Stimulated activated naive CD8-positive, alpha-beta T cell treated with anti-CD3 and anti-CD28 coated beads, Interleukin-15, Interleukin-2, amounts not matched to agents 100 ng/mL and 50 ng/mL, for 24 hours (primary cell): Measurements from ENCODE around the gene FKBP3.

Experiments used
- H3K27ac Mint-ChIP-seq: one replicate; pipeline ENCODE4 v1.8.0; 2021; ENCODE audit warnings: mild to moderate bottlenecking, mixed read lengths
- H3K27me3 Mint-ChIP-seq: one replicate; pipeline ENCODE4 v1.8.0; 2021; ENCODE audit warnings: mixed read lengths
- H3K36me3 Mint-ChIP-seq: one replicate; pipeline ENCODE4 v1.8.0; 2021; ENCODE audit warnings: low read depth, mixed read lengths
- H3K4me1 Mint-ChIP-seq: one replicate; pipeline ENCODE4 v1.8.0; 2021; ENCODE audit warnings: low read depth, mixed read lengths
- H3K4me3 Mint-ChIP-seq: one replicate; pipeline ENCODE4 v1.8.0; 2021; ENCODE audit warnings: mild to moderate bottlenecking, mixed read lengths
- H3K9me3 Mint-ChIP-seq: one replicate; pipeline ENCODE4 v1.8.0; 2021; ENCODE audit warnings: mixed read lengths

The FKBP3 gene

DNA sequence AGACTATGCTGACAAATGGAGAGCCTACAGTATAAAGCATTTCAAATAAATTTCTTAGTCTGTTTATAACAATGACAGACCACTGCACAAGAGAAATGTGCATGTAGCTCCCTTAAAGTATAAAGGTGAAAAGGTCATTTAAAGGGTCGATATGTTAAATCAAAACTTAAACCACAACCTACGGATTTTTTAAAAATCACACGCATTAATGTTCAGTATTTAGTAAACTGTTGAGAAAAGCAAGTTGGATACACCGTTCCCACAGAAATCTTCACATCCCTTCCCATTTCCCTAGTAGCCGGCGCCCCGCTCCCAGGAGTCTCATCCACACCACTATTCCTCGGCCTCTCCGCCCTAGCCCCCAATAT lies 614 bp downstream of the FKBP3 start:
- H3K4me3 Mint-ChIP-seq: peak overlapping the region; percentile 97
- peaks cover 8% of the 10 kb centered on the region for H3K36me3 Mint-ChIP-seq
- H3K27me3 Mint-ChIP-seq: no peaks in the 10 kb centered on the region
- peaks cover 35% of the 10 kb centered on the region for H3K4me1 Mint-ChIP-seq
- H3K27ac Mint-ChIP-seq: peak overlapping the region; percentile 96
- no peaks in the 10 kb centered on the region for H3K9me3 Mint-ChIP-seq

DNA sequence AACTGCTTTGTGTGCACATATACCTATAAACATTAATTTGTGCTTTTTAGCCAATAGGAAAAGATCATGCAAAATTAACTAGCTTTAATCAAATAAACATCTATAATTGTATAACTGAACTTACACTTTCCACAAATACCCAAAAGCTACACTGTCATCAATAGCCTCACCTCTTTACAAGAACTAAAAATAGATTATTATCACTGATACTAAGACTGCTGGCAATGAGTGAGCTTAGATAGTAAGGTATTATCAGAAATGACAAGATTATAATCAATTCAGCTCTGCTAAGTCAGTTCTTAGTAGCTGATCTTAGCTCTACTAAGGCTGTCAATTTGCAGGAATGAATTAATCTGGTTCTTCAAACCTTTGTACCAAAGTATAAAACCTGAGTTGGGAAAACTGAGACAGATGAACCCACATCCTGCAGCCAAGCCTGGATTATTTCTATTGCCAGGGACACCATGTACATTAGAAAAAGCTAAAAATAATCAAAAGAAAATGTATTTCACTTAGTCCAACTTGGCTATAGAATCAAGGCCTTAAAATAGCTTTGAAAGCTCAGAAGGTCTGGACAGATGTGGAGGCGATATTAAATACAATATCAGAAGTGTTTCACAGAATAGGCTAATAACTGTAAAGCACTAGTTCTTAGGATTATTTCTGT lies 5.2 kb downstream of the FKBP3 start:
- peaks cover 33% of the 10 kb centered on the region for H3K36me3 Mint-ChIP-seq
- no peaks in the 10 kb centered on the region for H3K27me3 Mint-ChIP-seq
- H3K9me3 Mint-ChIP-seq: no peaks in the 10 kb centered on the region
- no peak overlapping the region for H3K4me3 Mint-ChIP-seq
- no peak overlapping the region for H3K27ac Mint-ChIP-seq
- H3K4me1 Mint-ChIP-seq: peaks cover 25% of the 10 kb centered on the region

DNA sequence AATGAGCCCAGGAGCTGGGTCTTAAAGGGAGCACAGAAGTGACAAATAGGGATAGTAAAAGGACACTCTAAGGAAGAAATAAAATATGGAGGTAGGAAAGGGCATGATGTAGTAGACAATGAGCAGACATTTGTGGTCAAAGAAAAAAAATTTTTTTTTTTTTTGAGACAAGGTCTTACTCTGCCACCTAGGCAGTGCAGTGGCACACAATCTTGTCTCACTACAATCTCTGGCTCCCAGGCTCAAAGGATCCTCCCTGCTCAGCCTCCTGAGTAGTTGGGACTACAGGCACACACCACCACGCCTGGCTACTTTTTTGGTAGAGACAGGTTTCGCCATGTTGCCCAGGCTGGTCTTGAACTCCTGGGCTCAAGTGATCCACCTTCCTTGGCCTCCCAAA lies 8.5 kb downstream of the FKBP3 start:
- Mint-ChIP-seq H3K27me3 (no peaks in the 10 kb centered on the region), H3K4me1 (peaks cover 9% of the 10 kb centered on the region), H3K27ac (peak overlapping the region; percentile 42), H3K36me3 (peaks cover 56% of the 10 kb centered on the region), H3K9me3 (no peaks in the 10 kb centered on the region), H3K4me3 (no peak overlapping the region)

DNA sequence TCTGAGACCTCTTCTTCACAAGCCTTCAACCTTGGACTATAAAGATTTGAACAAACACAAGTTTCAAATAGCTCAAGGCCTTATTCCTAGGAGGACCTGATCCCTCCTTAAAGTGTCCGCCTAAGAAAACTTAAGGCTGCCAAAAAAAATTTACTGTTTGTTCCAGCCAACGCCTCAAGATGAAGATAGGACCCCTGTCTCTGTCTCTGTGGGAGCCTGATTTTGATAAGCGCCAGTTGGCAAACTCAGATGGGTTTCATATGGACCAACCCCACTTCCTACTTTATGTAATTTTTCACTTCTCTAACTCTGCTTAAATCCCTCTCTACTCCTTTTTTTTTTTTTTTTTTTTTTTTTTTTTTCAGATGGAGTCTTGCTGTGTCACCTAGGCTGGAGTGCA lies 11.0 kb downstream of the FKBP3 start:
- Mint-ChIP-seq H3K9me3 (no peaks in the 10 kb centered on the region), H3K36me3 (peaks cover 67% of the 10 kb centered on the region), H3K27ac (no peak overlapping the region), H3K27me3 (no peaks in the 10 kb centered on the region), H3K4me3 (no peak overlapping the region), H3K4me1 (peaks cover 4% of the 10 kb centered on the region)

DNA sequence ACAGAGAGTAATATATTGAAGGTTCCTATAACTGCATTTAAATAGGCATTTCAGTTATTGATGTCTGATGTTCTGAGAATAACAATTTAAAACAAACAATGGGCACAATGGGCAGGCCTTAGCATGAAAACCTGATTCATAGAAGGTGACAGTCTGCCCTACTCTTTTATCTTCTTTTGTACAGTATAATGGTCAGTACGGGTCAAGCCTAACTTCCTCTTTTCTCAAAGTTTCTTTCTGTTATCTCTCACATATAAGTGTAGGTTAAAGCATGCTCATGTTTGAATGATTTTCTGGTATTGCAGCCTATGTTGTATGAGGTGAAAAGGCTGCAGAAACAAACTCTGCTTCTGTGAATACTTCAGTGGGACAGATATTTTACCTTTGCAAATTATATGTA lies 14.2 kb downstream of the FKBP3 start:
- no peak overlapping the region for H3K4me3 Mint-ChIP-seq
- H3K27me3 Mint-ChIP-seq: no peaks in the 10 kb centered on the region
- peaks cover 7% of the 10 kb centered on the region for H3K4me1 Mint-ChIP-seq
- H3K27ac Mint-ChIP-seq: no peak overlapping the region
- H3K9me3 Mint-ChIP-seq: no peaks in the 10 kb centered on the region
- H3K36me3 Mint-ChIP-seq: peaks cover 64% of the 10 kb centered on the region

DNA sequence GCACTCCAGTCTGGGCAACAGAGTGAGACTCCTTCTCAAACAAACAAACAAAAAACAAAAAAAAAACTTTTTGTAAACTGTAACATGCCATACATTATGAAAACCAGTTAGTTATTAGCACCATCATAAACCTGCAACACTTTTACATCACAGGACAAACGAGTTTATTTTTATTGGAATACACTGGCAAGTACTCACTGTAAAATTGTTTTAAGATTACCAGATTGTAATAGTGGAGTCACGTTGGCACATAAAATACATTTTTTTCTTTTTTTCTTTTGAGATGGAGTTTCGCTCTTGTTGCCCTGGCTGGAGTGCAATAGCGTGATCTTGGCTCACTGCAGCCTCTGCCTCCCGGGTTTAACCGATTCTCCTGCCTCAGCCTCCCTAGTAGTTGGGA lies 15.7 kb downstream of the FKBP3 start:
- Mint-ChIP-seq H3K4me1 (peaks cover 17% of the 10 kb centered on the region), H3K36me3 (peaks cover 66% of the 10 kb centered on the region), H3K27me3 (no peaks in the 10 kb centered on the region), H3K4me3 (no peak overlapping the region), H3K9me3 (no peaks in the 10 kb centered on the region), H3K27ac (no peak overlapping the region)

DNA sequence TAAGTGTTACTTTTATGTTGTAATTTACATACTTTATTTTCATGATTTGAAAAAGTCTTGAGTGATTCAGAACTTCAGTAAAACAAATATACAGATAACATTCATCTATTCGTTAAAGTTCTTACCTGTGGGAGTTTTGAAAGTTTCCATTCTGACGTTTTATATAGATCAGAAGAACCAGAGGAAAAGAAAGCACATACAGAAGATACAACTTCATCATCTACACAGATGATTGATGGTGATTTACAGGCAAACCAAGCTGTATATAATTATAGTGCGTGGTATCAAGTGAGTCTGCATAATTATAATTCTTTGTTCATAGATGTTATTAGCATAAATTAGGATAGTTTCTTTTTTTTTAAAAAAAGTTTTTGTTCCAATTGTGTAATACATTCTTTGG lies 20.0 kb downstream of the FKBP3 start:
- no peaks in the 10 kb centered on the region for H3K9me3 Mint-ChIP-seq
- peaks cover 63% of the 10 kb centered on the region for H3K36me3 Mint-ChIP-seq
- H3K4me1 Mint-ChIP-seq: peaks cover 21% of the 10 kb centered on the region
- no peak overlapping the region for H3K4me3 Mint-ChIP-seq
- no peaks in the 10 kb centered on the region for H3K27me3 Mint-ChIP-seq
- peak overlapping the region; percentile 65 for H3K27ac Mint-ChIP-seq

DNA sequence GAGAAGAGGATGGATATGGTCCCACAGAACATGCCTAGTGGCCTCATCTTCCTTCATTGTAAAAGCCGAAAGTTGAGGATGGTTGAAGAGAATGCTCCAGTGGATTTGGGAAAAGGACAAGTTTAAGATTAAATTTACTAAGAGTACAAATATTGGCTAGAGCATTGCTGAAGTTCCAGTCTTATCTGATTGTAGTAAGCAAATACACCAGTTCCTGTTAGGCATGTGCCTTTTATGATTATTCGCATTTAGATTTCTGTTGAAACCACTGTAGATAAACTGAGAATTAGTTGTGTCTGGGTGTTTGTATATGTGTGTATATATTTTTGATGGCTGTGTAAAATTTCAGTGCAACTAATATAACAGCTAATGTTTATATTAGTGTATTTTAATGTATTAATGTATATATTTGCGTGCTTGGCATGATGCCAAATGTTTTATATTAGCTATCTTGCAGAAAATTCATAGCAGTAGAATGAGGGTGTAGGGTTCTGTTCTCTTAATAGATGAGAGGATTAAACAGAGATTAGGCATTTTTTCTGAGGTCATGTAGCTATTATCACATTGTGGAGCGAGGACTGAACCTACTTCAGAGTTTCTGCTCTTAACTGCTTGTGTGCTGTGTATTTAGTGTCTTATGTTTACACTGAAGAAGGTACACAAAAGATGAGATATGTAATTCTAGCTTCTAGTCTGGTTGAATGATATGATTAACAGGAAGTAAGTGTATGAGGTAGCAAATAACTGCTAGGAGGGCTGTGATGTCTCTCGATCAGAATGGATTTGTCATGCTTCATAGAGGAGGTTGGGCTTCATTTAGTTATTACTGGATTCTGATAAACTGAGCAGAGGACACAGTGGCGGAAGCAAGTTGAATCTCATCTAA lies 21.1 kb downstream of the FKBP3 start:
- no peaks in the 10 kb centered on the region for H3K27me3 Mint-ChIP-seq
- H3K9me3 Mint-ChIP-seq: no peaks in the 10 kb centered on the region
- H3K36me3 Mint-ChIP-seq: peaks cover 64% of the 10 kb centered on the region
- H3K4me1 Mint-ChIP-seq: peaks cover 21% of the 10 kb centered on the region
- H3K27ac Mint-ChIP-seq: peak overlapping the region; percentile 81
- H3K4me3 Mint-ChIP-seq: no peak overlapping the region

DNA sequence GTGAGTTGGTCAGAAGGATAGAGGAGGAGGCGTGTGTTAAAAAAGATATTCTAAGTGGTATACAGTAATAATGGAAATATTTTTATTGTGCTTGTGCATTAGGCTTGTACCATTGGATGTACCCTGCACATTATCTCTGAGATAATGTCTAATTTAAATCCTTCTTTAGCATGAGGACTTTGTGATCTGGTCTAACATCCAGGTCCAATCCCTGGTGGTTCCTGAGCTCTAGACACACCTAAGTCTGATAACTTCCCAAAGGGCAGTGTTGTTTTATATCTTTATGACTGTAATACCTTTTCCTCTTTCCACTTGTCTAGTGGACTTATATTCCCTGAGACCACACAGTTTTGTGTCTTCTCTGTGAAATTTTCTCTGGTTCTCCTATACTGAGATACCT lies 29.7 kb downstream of the FKBP3 start:
- peaks cover 4% of the 10 kb centered on the region for H3K4me1 Mint-ChIP-seq
- no peak overlapping the region for H3K27ac Mint-ChIP-seq

DNA sequence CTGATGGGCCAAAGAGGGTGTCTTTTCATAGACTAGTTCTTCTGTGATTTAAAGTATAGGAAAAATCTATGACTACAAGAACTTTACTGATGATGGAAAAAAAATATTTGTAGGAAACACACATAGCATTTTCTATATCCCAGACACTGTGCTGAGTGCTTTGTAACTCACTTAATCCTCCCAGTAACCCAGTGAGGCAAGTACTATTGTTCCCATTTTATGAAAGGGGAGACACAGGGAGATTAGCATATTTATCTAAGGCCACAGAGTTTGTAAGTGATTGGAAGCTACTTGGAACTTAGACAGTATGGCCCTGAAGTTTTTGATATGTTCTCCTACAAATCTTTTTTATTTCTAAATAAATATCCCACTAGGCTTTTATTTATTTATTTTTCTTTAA lies 30.5 kb downstream of the FKBP3 start:
- Mint-ChIP-seq H3K27me3 (no peaks in the 10 kb centered on the region), H3K9me3 (no peaks in the 10 kb centered on the region), H3K36me3 (peaks cover 78% of the 10 kb centered on the region), H3K4me3 (no peak overlapping the region), H3K27ac (no peak overlapping the region), H3K4me1 (peaks cover 4% of the 10 kb centered on the region)

More for the DNA sequence above, 29.7 kb downstream of the FKBP3 start:
- Mint-ChIP-seq H3K9me3 (no peaks in the 10 kb centered on the region), H3K36me3 (peaks cover 76% of the 10 kb centered on the region), H3K27me3 (no peaks in the 10 kb centered on the region), H3K4me3 (no peak overlapping the region)

DNA sequence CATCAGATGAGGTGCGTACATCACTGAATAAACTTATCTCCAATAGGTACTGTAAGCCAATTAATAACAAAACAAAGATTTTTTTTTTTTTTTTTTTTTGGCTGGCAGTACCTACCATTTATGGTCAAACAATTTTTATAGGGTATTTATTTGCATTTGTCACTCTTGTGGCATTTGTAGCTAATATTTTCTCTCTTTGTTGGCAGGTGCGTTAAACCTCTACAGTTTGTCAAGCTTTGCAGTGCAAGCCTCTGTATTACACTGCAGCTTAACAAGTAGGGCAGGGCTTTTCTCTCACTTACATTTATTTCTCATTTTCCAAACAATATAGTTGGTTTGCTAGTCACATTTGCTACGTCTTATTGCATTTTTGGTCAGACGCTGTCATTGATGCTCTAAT lies 38.1 kb downstream of the FKBP3 start:
- peaks cover 30% of the 10 kb centered on the region for H3K4me1 Mint-ChIP-seq
- H3K4me3 Mint-ChIP-seq: no peak overlapping the region
- H3K9me3 Mint-ChIP-seq: no peaks in the 10 kb centered on the region
- no peak overlapping the region for H3K27ac Mint-ChIP-seq
- peaks cover 76% of the 10 kb centered on the region for H3K36me3 Mint-ChIP-seq
- no peaks in the 10 kb centered on the region for H3K27me3 Mint-ChIP-seq

DNA sequence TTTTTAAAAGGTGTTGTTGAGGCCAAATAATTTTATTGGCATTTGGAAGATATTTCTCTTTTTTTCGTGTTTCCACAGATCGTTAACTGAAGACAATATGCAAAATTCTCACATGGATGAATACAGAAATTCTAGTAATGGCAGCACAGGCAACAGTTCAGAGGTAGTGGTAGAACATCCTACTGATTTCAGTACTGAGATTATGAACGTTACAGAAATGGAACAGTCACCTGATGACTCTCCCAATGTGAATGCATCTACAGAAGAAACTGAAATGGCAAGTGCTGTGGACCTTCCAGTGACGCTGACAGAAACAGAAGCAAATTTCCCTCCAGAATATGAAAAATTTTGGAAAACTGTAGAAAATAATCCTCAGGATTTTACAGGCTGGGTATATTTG lies 39.1 kb downstream of the FKBP3 start:
- Mint-ChIP-seq H3K4me3 (no peak overlapping the region), H3K36me3 (peaks cover 76% of the 10 kb centered on the region), H3K4me1 (peaks cover 41% of the 10 kb centered on the region), H3K9me3 (no peaks in the 10 kb centered on the region), H3K27me3 (no peaks in the 10 kb centered on the region), H3K27ac (peak overlapping the region; percentile 55)

DNA sequence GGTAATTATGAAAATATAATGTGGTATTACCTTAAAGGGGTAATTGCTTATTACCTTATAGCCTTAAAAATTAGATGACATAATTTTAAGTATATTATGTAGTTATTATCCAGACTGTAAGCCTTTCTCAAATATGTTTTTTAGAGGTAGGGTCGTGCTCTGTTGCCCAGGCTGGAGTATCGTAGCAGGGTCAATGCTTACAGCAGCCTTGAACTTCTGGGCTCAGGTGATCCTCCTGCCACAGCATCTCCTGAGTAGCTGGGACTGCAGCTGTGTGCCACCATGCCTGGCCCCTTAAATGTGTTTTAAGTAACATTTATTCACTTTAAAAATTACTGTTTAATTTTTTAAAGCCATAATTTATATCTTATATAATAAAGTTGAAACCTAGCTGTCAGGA lies 40.0 kb downstream of the FKBP3 start:
- Mint-ChIP-seq H3K27me3 (no peaks in the 10 kb centered on the region), H3K27ac (no peak overlapping the region), H3K36me3 (peaks cover 69% of the 10 kb centered on the region), H3K4me1 (peaks cover 50% of the 10 kb centered on the region), H3K4me3 (no peak overlapping the region), H3K9me3 (no peaks in the 10 kb centered on the region)

DNA sequence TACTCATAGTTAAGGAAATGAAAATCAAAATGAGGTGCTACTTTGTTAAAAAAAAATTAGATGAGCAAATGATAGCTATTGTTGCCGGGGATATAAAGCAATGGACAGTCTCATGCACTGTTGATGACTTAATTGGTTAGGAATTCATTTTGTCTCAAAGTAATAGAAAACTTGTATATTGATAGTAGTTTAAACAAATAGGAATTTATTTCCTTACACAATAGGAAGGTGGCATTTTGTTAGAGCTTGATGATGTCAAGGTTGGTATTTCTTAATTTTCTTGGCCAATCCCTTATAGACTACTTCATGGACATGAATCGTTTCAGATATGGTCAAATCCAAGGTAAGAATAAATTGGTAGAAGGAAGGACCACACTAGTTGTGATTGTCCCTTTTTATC lies 42.6 kb downstream of the FKBP3 start:
- H3K36me3 Mint-ChIP-seq: peaks cover 56% of the 10 kb centered on the region
- no peak overlapping the region for H3K4me3 Mint-ChIP-seq
- H3K27ac Mint-ChIP-seq: no peak overlapping the region
- H3K9me3 Mint-ChIP-seq: no peaks in the 10 kb centered on the region
- H3K4me1 Mint-ChIP-seq: peaks cover 71% of the 10 kb centered on the region
- no peaks in the 10 kb centered on the region for H3K27me3 Mint-ChIP-seq

DNA sequence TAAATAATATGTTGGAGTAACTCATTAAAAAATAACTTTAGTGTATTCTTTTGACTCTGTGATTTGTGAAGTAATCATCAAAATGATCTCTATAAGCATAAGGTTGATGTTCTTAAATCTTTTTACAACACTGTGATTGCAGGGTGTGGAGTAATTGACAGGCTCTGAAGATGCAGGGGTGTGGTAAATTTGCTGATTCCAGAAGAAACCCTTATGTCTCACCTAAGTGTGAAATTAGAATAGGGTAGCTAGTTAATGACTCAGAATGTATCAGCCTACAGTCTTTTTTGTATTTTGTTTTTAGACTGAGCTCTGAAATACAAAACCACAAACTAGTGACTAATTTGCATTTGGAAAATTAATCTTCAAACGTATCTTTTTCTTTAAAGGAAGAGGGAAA lies 44.5 kb downstream of the FKBP3 start:
- no peaks in the 10 kb centered on the region for H3K9me3 Mint-ChIP-seq
- no peaks in the 10 kb centered on the region for H3K27me3 Mint-ChIP-seq
- peaks cover 82% of the 10 kb centered on the region for H3K4me1 Mint-ChIP-seq
- H3K4me3 Mint-ChIP-seq: peak overlapping the region; percentile 63
- peaks cover 55% of the 10 kb centered on the region for H3K36me3 Mint-ChIP-seq
- peak overlapping the region; percentile 87 for H3K27ac Mint-ChIP-seq
